Mucosa of descending colon (tissue), 3 donors: ENCODE measurements around the gene NTN1. TPM values are rescaled to one million over a fixed set of nuclear protein-coding genes. Genes with fewer than 3 reads are reported as not detected.

Experiments
- ATAC-seq: fragments of 200-7000 bp; cut with Tn5 transposase; one replicate; pipeline ENCODE4 v1.9.1; 2020; ENCODE audit warnings: mild to moderate bottlenecking, moderate library complexity
- DNase-seq, 3 donors: peaks; one replicate each; pipeline ENCODE4 v3.0.0-alpha.2; 2020
- H3K36me3 ChIP-seq: fragments of 200-600 bp; one replicate; pipeline ENCODE4 v1.8.0; 2021; ENCODE audit warnings: low read depth, mild to moderate bottlenecking
- H3K4me1 ChIP-seq: fragments of 200-600 bp; one replicate; pipeline ENCODE4 v1.8.0; 2021; ENCODE audit warnings: low read depth, mild to moderate bottlenecking
- H3K4me3 ChIP-seq: fragments of 200-600 bp; one replicate; pipeline ENCODE4 v1.8.0; 2021; ENCODE audit warnings: mild to moderate bottlenecking
- H3K9me3 ChIP-seq: fragments of 200-600 bp; one replicate; pipeline ENCODE4 v1.8.0; 2021; ENCODE audit warnings: mild to moderate bottlenecking
- CTCF ChIP-seq: fragments of 200-600 bp; IDR thresholded peaks from one replicate; pipeline ENCODE4 v1.8.0; 2022; ENCODE audit warnings: antibody characterized with exemption, mild to moderate bottlenecking
- intact Hi-C, 2 donors: fragments of 100-400 bp; cut with DNase I in 1 of 2; cut with micrococcal nuclease in 1 of 2; formaldehyde crosslinking; loops; one replicate each; pipeline versions ENCODE4 v1.11.0 to v1.11.1; 2022; cut with DNase I, micrococcal nuclease
- total RNA-seq, 3 donors: library from RNA; stranded (reverse); fragmentation: NEBNext Ultra II Directional in 2 of 3; extraction: Animal tissue kit (Norgen Biotek cat#: 25700) in 2 of 3; gene quantifications; one replicate each; pipeline versions ENCODE4 v1.2.1 to v1.2.4, GENCODE V29; 2021 to 2023
- donor health status: DM: no; HTN: no; CAD: no; lungs with moderate emphysema.
- donor health status: DM: no; HTN: no; CAD: no.
- donor health status: DM: no; HTN: yes; CAD: no.

The NTN1 gene
- total RNA-seq, 3 donors from 2014 or later, result 3.7 to 61.8 (median 4.0) TPM

- H3K9me3 ChIP-seq, result no peaks in the 10 kb centered on the region
- no peak overlapping the region for H3K4me3 ChIP-seq
- no peak for ATAC-seq
- intact Hi-C loops, result no loop called here
- TF ChIP-seq CTCF, result no peak
- DNase-seq, result no peak
- no peaks in the 10 kb centered on the region for H3K4me1 ChIP-seq
- no peaks in the 10 kb centered on the region for H3K36me3 ChIP-seq
Measured at GRCh38 chr17:9079461-9080103, 58.3 kb downstream of the NTN1 start.

GRCh38 chr17:9080296-9080914 lies 59.1 kb downstream of the NTN1 start:
- intact Hi-C loops, result no loop called here
- Histone ChIP-seq H3K36me3 (no peaks in the 10 kb centered on the region), H3K4me1 (no peaks in the 10 kb centered on the region), H3K4me3 (no peak overlapping the region), H3K9me3 (no peaks in the 10 kb centered on the region)
- no peak for DNase-seq
- ATAC-seq, result no peak
- TF ChIP-seq CTCF, result no peak

- H3K4me1 ChIP-seq, result no peaks in the 10 kb centered on the region
- no peaks in the 10 kb centered on the region for H3K9me3 ChIP-seq
- H3K4me3 ChIP-seq, result no peak overlapping the region
- no peak for TF ChIP-seq CTCF
- intact Hi-C loops, result no loop called here
- ATAC-seq (no peak), DNase-seq (no peak)
- H3K36me3 ChIP-seq, result no peaks in the 10 kb centered on the region
Measured at GRCh38 chr17:9080983-9081382, 59.7 kb downstream of the NTN1 start.

- Histone ChIP-seq H3K36me3 (no peaks in the 10 kb centered on the region), H3K4me3 (no peak overlapping the region), H3K4me1 (no peaks in the 10 kb centered on the region), H3K9me3 (no peaks in the 10 kb centered on the region)
- no peak for DNase-seq
- ATAC-seq, result no peak
- no peak for TF ChIP-seq CTCF
- intact Hi-C loops, result no loop called here
Measured at GRCh38 chr17:9086577-9086976, 65.3 kb downstream of the NTN1 start.

DNA sequence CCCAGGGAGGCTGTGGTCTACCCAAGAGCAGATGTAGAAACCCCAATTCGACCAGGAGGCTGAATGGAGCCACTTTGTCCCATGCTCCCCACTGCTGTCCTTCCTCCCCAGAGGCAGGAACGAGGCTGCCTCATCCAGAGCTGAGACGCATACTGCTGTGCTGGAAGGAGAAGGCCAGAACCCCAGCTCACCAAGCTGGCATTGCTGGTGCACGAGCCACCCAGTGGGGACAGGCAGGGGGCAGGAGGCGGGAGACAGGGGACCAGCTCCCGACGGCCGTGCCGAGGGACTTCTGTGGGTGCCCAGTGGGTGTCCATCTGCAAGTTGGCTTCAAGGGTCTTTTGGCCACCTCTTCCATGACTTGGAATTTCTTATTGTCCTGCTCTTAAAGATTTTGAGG lies 66.6 kb downstream of the NTN1 start:
- Histone ChIP-seq H3K4me1 (no peaks in the 10 kb centered on the region), H3K9me3 (no peaks in the 10 kb centered on the region), H3K4me3 (no peak overlapping the region), H3K36me3 (no peaks in the 10 kb centered on the region)
- DNase-seq, result no peak
- no peak for TF ChIP-seq CTCF
- ATAC-seq, result no peak
- intact Hi-C loops, result no loop called here
